ENCODE measurements around the gene PON1.
A peak's percentile ranks its signal among the peaks of the same experiment; 100 is the strongest.

Gene PON1

GRCh38 chr7:95335093-95335492, 10.8 kb upstream of the PON1 start:
- Histone ChIP-seq H3K4me1 (ENCODE audit: insufficient read depth, poor library complexity, severe bottlenecking) (no peaks in the 10 kb centered on the region), H3K36me3 (ENCODE audit: low read depth) (no peaks in the 10 kb centered on the region), H3K27ac (ENCODE audit: poor library complexity, severe bottlenecking) (no peak overlapping the region), H3K9me3 (ENCODE audit: severe bottlenecking) (no peaks in the 10 kb centered on the region), H3K4me3 (ENCODE audit: severe bottlenecking) (no peak overlapping the region), H3K27me3 (ENCODE audit: insufficient read depth, poor library complexity, severe bottlenecking) (no peaks in the 10 kb centered on the region)
- no peak for DNase-seq (ENCODE audit: low spot score)
- ATAC-seq (ENCODE audit: low read depth), result peak; percentile 66
- no peak for TF ChIP-seq CTCF (IDR thresholded peaks at IDR 0.05; ENCODE audit: poor library complexity, severe bottlenecking)

GRCh38 chr7:95334447-95334846, 10.1 kb upstream of the PON1 start:
- Histone ChIP-seq H3K4me1 (ENCODE audit: insufficient read depth, poor library complexity, severe bottlenecking) (no peaks in the 10 kb centered on the region), H3K36me3 (ENCODE audit: low read depth) (no peaks in the 10 kb centered on the region), H3K27me3 (ENCODE audit: insufficient read depth, poor library complexity, severe bottlenecking) (no peaks in the 10 kb centered on the region), H3K9me3 (ENCODE audit: severe bottlenecking) (no peaks in the 10 kb centered on the region), H3K27ac (ENCODE audit: poor library complexity, severe bottlenecking) (no peak overlapping the region), H3K4me3 (ENCODE audit: severe bottlenecking) (no peak overlapping the region)
- no peak for DNase-seq (ENCODE audit: low spot score)
- TF ChIP-seq CTCF (IDR thresholded peaks at IDR 0.05; ENCODE audit: poor library complexity, severe bottlenecking), result no peak
- ATAC-seq (ENCODE audit: low read depth), result no peak

GRCh38 chr7:95330961-95331337, 6.6 kb upstream of the PON1 start:
- Histone ChIP-seq H3K4me1 (ENCODE audit: insufficient read depth, poor library complexity, severe bottlenecking) (no peaks in the 10 kb centered on the region), H3K9me3 (ENCODE audit: severe bottlenecking) (no peaks in the 10 kb centered on the region), H3K4me3 (ENCODE audit: severe bottlenecking) (peak overlapping the region; percentile 8), H3K27ac (ENCODE audit: poor library complexity, severe bottlenecking) (no peak overlapping the region), H3K36me3 (ENCODE audit: low read depth) (no peaks in the 10 kb centered on the region), H3K27me3 (ENCODE audit: insufficient read depth, poor library complexity, severe bottlenecking) (no peaks in the 10 kb centered on the region)
- no peak for TF ChIP-seq CTCF (IDR thresholded peaks at IDR 0.05; ENCODE audit: poor library complexity, severe bottlenecking)
- ATAC-seq (ENCODE audit: low read depth) (no peak), DNase-seq (ENCODE audit: low spot score) (no peak)

- DNase-seq (ENCODE audit: low spot score) (no peak), ATAC-seq (ENCODE audit: low read depth) (peak; percentile 44; the same call in 1 of the 3 replicates)
- Histone ChIP-seq H3K36me3 (ENCODE audit: low read depth) (no peaks in the 10 kb centered on the region), H3K9me3 (ENCODE audit: severe bottlenecking) (no peaks in the 10 kb centered on the region), H3K4me3 (ENCODE audit: severe bottlenecking) (peak overlapping the region; percentile 8), H3K4me1 (ENCODE audit: insufficient read depth, poor library complexity, severe bottlenecking) (no peaks in the 10 kb centered on the region), H3K27ac (ENCODE audit: poor library complexity, severe bottlenecking) (no peak overlapping the region), H3K27me3 (ENCODE audit: insufficient read depth, poor library complexity, severe bottlenecking) (no peaks in the 10 kb centered on the region)
- no peak for TF ChIP-seq CTCF (IDR thresholded peaks at IDR 0.05; ENCODE audit: poor library complexity, severe bottlenecking)
Measured at GRCh38 chr7:95330204-95330960, 6.0 kb upstream of the PON1 start.

- H3K27ac ChIP-seq (ENCODE audit: poor library complexity, severe bottlenecking), result no peak overlapping the region
- peaks cover 10% of the 10 kb centered on the region for H3K27me3 ChIP-seq (ENCODE audit: insufficient read depth, poor library complexity, severe bottlenecking)
- no peak overlapping the region for H3K4me3 ChIP-seq (ENCODE audit: severe bottlenecking)
- ATAC-seq (ENCODE audit: low read depth), result no peak
- no peaks in the 10 kb centered on the region for H3K36me3 ChIP-seq (ENCODE audit: low read depth)
- no peaks in the 10 kb centered on the region for H3K4me1 ChIP-seq (ENCODE audit: insufficient read depth, poor library complexity, severe bottlenecking)
- no peak for DNase-seq (ENCODE audit: low spot score)
- H3K9me3 ChIP-seq (ENCODE audit: severe bottlenecking), result no peaks in the 10 kb centered on the region
- no peak for TF ChIP-seq CTCF (IDR thresholded peaks at IDR 0.05; ENCODE audit: poor library complexity, severe bottlenecking)
Measured at GRCh38 chr7:95327356-95327755, 3.0 kb upstream of the PON1 start.
